ENCODE results near the gene PAK5. TPM values are rescaled to one million over a fixed set of nuclear protein-coding genes. Genes with fewer than 3 reads are reported as not detected.

The PAK5 gene
- total RNA-seq, 2 experiments from 2014 or later, result not detected

- no peaks in the 10 kb centered on the region for H3K4me1 Mint-ChIP-seq
- DNase-seq, result no peak
- no peaks in the 10 kb centered on the region for H3K9me3 Mint-ChIP-seq
- POLR2A ChIA-PET, result no interaction called here
- no peaks in the 10 kb centered on the region for H3K27me3 Mint-ChIP-seq
- H3K4me3 Mint-ChIP-seq, result no peak overlapping the region
- H3K27ac Mint-ChIP-seq, result no peak overlapping the region
- CTCF ChIA-PET, result no interaction called here
- H3K36me3 Mint-ChIP-seq (ENCODE audit: low read depth), result no peaks in the 10 kb centered on the region
These were observed 266.2 kb downstream of the PAK5 start for GRCh38 chr20:9572670-9573069.

- ChIA-PET POLR2A (interaction anchor here (1.0 kb wide), 1 partner anchor 15 kb away, joined by 6 read pairs; no protein-coding TSS in a partner anchor), CTCF (no interaction called here)
- no peaks in the 10 kb centered on the region for H3K27me3 Mint-ChIP-seq
- H3K4me1 Mint-ChIP-seq, result no peaks in the 10 kb centered on the region
- no peaks in the 10 kb centered on the region for H3K36me3 Mint-ChIP-seq (ENCODE audit: low read depth)
- DNase-seq, result no peak
- H3K27ac Mint-ChIP-seq, result no peak overlapping the region
- no peaks in the 10 kb centered on the region for H3K9me3 Mint-ChIP-seq
- no peak overlapping the region for H3K4me3 Mint-ChIP-seq
These were observed 267.1 kb downstream of the PAK5 start for GRCh38 chr20:9571783-9572182.

DNA sequence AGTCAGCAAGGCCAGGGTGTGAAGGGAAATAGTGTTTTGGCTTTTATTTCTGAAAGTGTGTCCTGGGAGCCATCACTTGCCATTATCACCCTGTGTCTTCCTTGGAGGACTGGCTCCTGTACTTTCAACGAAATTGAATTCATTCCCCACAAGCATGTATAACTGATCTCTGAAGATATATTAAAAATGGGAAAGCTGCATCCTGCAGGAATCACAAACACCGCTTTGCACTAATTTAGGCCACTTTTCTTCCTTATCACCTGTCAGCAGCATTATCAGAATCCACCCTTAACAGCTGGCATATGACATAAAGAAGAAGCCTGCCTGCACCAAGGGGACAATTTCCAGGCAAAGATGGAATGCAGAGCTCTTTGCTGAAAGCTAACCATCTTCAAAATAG lies 268.3 kb downstream of the PAK5 start:
- ChIA-PET CTCF (no interaction called here), POLR2A (interaction anchor here (1.0 kb wide), 1 partner anchor 16 kb away, joined by 6 read pairs; no protein-coding TSS in a partner anchor)
- H3K4me3 Mint-ChIP-seq, result no peak overlapping the region
- H3K27me3 Mint-ChIP-seq, result no peaks in the 10 kb centered on the region
- no peak overlapping the region for H3K27ac Mint-ChIP-seq
- no peaks in the 10 kb centered on the region for H3K4me1 Mint-ChIP-seq
- no peak for DNase-seq
- H3K9me3 Mint-ChIP-seq, result peaks cover 2% of the 10 kb centered on the region
- H3K36me3 Mint-ChIP-seq (ENCODE audit: low read depth), result no peaks in the 10 kb centered on the region

DNA sequence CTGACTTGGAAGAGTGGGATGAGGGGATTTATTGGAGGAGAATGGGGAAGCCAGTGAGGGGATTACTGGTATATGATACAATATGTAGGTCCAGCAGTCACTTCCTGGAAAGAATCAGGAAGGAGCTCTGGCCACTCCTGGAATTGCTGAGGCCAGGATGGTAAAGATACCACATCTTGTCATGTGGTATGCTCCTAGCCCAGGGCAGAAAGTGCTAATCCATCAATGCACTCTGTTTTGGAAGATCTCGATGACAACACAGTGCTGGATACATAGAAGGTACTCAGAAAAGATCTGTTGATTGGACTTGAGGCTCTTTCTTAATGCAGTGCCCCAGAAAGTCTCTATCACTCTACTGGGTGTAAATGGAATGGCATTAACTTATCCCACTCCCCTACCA lies 271.9 kb downstream of the PAK5 start:
- no peaks in the 10 kb centered on the region for H3K36me3 Mint-ChIP-seq (ENCODE audit: low read depth)
- CTCF ChIA-PET, result no interaction called here
- H3K27me3 Mint-ChIP-seq, result no peaks in the 10 kb centered on the region
- H3K27ac Mint-ChIP-seq, result no peak overlapping the region
- DNase-seq, result no peak
- POLR2A ChIA-PET, result no interaction called here
- no peak overlapping the region for H3K4me3 Mint-ChIP-seq
- H3K9me3 Mint-ChIP-seq, result peaks cover 2% of the 10 kb centered on the region
- H3K4me1 Mint-ChIP-seq, result no peaks in the 10 kb centered on the region

DNA sequence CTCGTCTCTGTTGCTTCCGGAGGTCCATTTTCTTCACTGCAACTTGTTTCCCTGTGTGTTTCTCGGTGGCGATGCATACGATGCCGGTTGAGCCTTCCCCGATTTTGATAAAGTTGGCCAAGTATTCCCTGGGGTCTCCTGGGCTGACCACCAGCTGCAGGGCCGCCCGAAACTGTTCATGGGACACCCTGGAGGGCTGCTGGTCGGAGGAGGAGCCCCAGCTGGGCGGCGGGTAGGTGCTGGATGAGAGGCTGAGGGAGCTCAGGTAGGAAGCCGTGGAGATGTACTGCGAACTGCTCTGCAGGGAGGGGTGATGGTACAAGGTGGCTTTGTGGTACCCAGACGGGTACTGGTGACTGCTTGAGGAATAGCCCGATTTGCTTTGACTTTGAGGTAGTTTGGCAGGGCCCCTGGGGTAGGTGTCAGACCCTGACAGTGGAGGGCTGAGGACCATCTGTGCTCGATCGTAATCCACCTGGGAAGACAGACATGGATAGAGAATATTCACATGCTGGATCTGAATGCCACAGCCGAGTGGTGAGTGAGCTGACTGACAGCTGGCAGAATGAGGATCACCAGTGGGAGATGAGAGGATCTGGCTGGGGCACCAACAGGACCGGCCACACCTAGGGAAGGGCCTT lies 272.8 kb downstream of the PAK5 start:
- peaks cover 2% of the 10 kb centered on the region for H3K9me3 Mint-ChIP-seq
- no peaks in the 10 kb centered on the region for H3K27me3 Mint-ChIP-seq
- no peaks in the 10 kb centered on the region for H3K4me1 Mint-ChIP-seq
- H3K36me3 Mint-ChIP-seq (ENCODE audit: low read depth), result no peaks in the 10 kb centered on the region
- no peak overlapping the region for H3K4me3 Mint-ChIP-seq
- ChIA-PET POLR2A (no interaction called here), CTCF (no interaction called here)
- no peak for DNase-seq
- no peak overlapping the region for H3K27ac Mint-ChIP-seq

DNA sequence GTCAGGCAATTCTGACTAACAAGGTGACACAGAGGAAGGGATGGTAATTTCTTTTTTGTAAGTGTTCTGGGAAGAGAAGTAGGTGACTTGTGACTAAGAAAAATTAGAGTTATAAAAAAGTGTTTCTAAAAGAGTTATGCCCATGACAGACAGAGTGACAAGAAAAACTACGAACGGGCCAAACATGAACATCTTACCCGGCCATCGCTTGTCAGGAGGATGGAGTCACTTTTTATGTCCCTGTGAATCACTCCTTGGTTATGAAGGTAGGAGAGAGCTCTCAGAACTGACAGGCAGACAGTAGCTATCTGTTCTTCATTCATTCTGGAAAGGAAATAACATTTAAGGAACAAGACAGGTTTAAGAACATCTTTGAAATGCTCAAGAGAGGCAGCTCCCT lies 281.5 kb downstream of the PAK5 start:
- Mint-ChIP-seq H3K4me1 (no peaks in the 10 kb centered on the region), H3K4me3 (no peak overlapping the region), H3K36me3 (ENCODE audit: low read depth) (no peaks in the 10 kb centered on the region), H3K27me3 (no peaks in the 10 kb centered on the region), H3K9me3 (no peaks in the 10 kb centered on the region), H3K27ac (no peak overlapping the region)
- DNase-seq, result no peak
- ChIA-PET CTCF (no interaction called here), POLR2A (no interaction called here)

GRCh38 chr20:9555781-9556180 lies 283.1 kb downstream of the PAK5 start:
- no peak overlapping the region for H3K4me3 Mint-ChIP-seq
- CTCF ChIA-PET, result no interaction called here
- POLR2A ChIA-PET, result no interaction called here
- no peaks in the 10 kb centered on the region for H3K36me3 Mint-ChIP-seq (ENCODE audit: low read depth)
- H3K27me3 Mint-ChIP-seq, result no peaks in the 10 kb centered on the region
- no peak overlapping the region for H3K27ac Mint-ChIP-seq
- H3K4me1 Mint-ChIP-seq, result no peaks in the 10 kb centered on the region
- DNase-seq, result no peak
- H3K9me3 Mint-ChIP-seq, result no peaks in the 10 kb centered on the region

- H3K4me1 Mint-ChIP-seq, result no peaks in the 10 kb centered on the region
- H3K36me3 Mint-ChIP-seq (ENCODE audit: low read depth), result no peaks in the 10 kb centered on the region
- H3K9me3 Mint-ChIP-seq, result no peaks in the 10 kb centered on the region
- no peak for DNase-seq
- H3K27me3 Mint-ChIP-seq, result no peaks in the 10 kb centered on the region
- CTCF ChIA-PET, result no interaction called here
- H3K4me3 Mint-ChIP-seq, result no peak overlapping the region
- no peak overlapping the region for H3K27ac Mint-ChIP-seq
- POLR2A ChIA-PET, result no interaction called here
These were observed 286.9 kb downstream of the PAK5 start for GRCh38 chr20:9551808-9552550.

- H3K4me3 Mint-ChIP-seq, result no peak overlapping the region
- H3K4me1 Mint-ChIP-seq, result no peaks in the 10 kb centered on the region
- H3K9me3 Mint-ChIP-seq, result no peaks in the 10 kb centered on the region
- H3K27me3 Mint-ChIP-seq, result no peaks in the 10 kb centered on the region
- DNase-seq, result no peak
- H3K27ac Mint-ChIP-seq, result no peak overlapping the region
- CTCF ChIA-PET, result no interaction called here
- POLR2A ChIA-PET, result no interaction called here
- no peaks in the 10 kb centered on the region for H3K36me3 Mint-ChIP-seq (ENCODE audit: low read depth)
These were observed 288.0 kb downstream of the PAK5 start for GRCh38 chr20:9550871-9551270.

GRCh38 chr20:9550283-9550682 lies 288.6 kb downstream of the PAK5 start:
- ChIA-PET CTCF (no interaction called here), POLR2A (no interaction called here)
- no peaks in the 10 kb centered on the region for H3K36me3 Mint-ChIP-seq (ENCODE audit: low read depth)

DNA sequence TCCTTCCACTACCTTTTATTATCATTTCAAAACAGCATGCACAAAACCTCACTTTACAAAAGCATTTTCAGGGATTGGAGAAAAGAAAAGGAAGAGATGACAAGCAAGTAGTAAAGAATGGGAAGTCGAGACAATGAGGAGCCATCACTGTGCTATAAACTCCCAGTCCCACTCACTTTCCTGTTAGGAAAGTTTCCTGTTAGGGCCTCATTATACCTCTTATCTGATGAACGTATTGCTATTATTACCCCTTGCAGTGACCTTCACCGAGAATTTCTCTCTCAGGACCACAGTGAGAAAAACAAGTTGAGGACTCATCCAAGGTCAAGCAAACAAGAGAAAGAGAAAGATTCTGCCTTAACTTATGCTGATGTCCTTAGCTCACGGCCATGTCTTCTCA lies 295.7 kb downstream of the PAK5 start:
- Mint-ChIP-seq H3K4me3 (no peak overlapping the region), H3K27ac (no peak overlapping the region), H3K27me3 (no peaks in the 10 kb centered on the region), H3K4me1 (no peaks in the 10 kb centered on the region), H3K36me3 (ENCODE audit: low read depth) (no peaks in the 10 kb centered on the region), H3K9me3 (no peaks in the 10 kb centered on the region)
- ChIA-PET POLR2A (no interaction called here), CTCF (no interaction called here)
- no peak for DNase-seq

More at GRCh38 chr20:9550283-9550682, 288.6 kb downstream of the PAK5 start:
- H3K27ac Mint-ChIP-seq, result no peak overlapping the region
- no peak overlapping the region for H3K4me3 Mint-ChIP-seq
- no peak for DNase-seq
- no peaks in the 10 kb centered on the region for H3K4me1 Mint-ChIP-seq
- H3K9me3 Mint-ChIP-seq, result no peaks in the 10 kb centered on the region
- H3K27me3 Mint-ChIP-seq, result no peaks in the 10 kb centered on the region

- POLR2A ChIA-PET, result no interaction called here
- DNase-seq, result no peak
These were observed 303.4 kb downstream of the PAK5 start for GRCh38 chr20:9535449-9535848.

GRCh38 chr20:9534025-9534424 lies 304.9 kb downstream of the PAK5 start:
- no peak for DNase-seq
- H3K27ac Mint-ChIP-seq, result no peak overlapping the region
- H3K27me3 Mint-ChIP-seq, result no peaks in the 10 kb centered on the region
- CTCF ChIA-PET, result no interaction called here
- no peak overlapping the region for H3K4me3 Mint-ChIP-seq
- no peaks in the 10 kb centered on the region for H3K9me3 Mint-ChIP-seq
- no peaks in the 10 kb centered on the region for H3K36me3 Mint-ChIP-seq (ENCODE audit: low read depth)
- POLR2A ChIA-PET, result no interaction called here
- no peaks in the 10 kb centered on the region for H3K4me1 Mint-ChIP-seq

More at GRCh38 chr20:9535449-9535848, 303.4 kb downstream of the PAK5 start:
- Mint-ChIP-seq H3K9me3 (no peaks in the 10 kb centered on the region), H3K4me1 (no peaks in the 10 kb centered on the region), H3K27me3 (no peaks in the 10 kb centered on the region), H3K36me3 (ENCODE audit: low read depth) (no peaks in the 10 kb centered on the region), H3K27ac (no peak overlapping the region), H3K4me3 (no peak overlapping the region)
- CTCF ChIA-PET, result no interaction called here
